Mucosa of gallbladder (tissue), 1 donor: Measurements from ENCODE around the gene RAPGEF1. TPM values are rescaled to one million over a fixed set of nuclear protein-coding genes. Genes with fewer than 3 reads are reported as not detected.

ENCODE experiments used
- DNase-seq: peaks from one replicate; pipeline ENCODE4 v3.0.0-alpha.2; 2020; ENCODE audit warnings: low spot score
- total RNA-seq: library from RNA; stranded (reverse); gene quantifications from one replicate; pipeline ENCODE4 v1.2.1, GENCODE V29; 2021
- donor health status: DM: no; HTN: no; CAD: no.

RAPGEF1 gene
- total RNA-seq, 1 donor from 2014 or later = 75.9 TPM

GRCh38 chr9:131747352-131747751 lies 7.5 kb upstream of the RAPGEF1 start:
- DNase-seq = no peak

- DNase-seq = no peak
Measured at GRCh38 chr9:131745610-131746009, 5.7 kb upstream of the RAPGEF1 start.

GRCh38 chr9:131744720-131745201 lies 4.9 kb upstream of the RAPGEF1 start:
- DNase-seq = no peak

GRCh38 chr9:131744171-131744719 lies 4.4 kb upstream of the RAPGEF1 start:
- DNase-seq = peak; percentile 77

- DNase-seq = no peak
Measured at GRCh38 chr9:131743501-131743900, 3.6 kb upstream of the RAPGEF1 start.

GRCh38 chr9:131743096-131743495 lies 3.2 kb upstream of the RAPGEF1 start:
- DNase-seq = no peak

DNA sequence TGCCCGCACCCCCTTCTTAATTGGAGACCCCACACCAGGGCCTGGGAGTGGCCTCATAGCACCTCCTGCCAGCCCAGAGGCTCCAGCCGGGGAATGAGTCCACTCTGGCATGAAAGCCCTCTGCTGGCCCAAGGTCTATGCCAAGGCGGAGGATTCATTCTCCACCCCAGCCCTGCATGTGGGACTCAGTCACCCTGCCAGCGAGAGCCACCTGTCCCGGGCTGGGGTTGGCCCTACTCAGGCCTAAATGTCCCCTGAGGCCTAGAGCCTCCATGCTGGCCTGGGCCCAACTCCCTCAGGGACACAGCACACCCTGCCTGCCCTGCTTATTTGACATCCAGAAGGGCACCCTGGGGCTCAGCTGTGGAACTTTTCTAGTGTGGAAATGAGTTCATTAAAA lies 1.0 kb upstream of the RAPGEF1 start:
- DNase-seq = no peak

DNA sequence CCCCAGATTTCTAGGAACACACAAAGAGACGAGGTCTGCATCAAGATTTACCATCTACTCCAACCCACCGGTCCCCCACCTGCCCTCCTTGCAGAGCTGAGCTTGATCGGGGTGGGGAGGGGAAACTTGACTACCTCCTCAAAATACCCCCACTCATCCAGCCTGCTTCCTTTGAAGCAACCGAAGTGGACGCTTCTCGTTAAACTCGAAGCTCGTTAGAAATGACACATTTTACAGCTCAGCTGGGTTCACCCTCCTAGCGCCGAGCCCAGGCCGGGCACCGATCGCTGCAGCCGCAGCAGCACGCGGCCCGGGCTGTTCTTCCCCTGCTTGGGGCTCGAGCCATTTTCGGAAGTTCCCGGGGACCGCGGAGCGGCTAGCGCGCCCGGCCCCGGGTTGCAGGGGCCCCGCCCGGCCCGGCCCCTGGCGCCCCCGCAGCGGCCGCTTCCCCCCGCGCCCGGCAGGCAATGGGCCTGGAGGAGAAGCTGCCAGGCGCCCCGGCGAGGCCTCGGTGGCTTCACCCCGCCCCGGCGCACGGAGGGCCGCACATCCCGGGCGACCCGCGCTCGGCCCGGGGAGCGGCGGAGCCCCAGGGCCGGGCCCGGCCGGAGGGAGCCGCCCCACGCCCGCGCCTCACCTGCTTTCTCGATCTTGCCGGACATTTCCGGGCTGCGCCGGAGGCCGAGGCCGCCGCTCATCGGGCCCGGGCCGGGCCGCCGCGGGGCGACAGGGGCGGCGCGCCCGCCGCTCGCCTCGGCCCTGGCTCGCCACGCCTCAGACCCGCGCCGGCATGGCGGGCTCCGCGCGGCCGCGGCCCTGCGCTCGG lies 530 bp downstream of the RAPGEF1 start:
- no peak for DNase-seq

DNA sequence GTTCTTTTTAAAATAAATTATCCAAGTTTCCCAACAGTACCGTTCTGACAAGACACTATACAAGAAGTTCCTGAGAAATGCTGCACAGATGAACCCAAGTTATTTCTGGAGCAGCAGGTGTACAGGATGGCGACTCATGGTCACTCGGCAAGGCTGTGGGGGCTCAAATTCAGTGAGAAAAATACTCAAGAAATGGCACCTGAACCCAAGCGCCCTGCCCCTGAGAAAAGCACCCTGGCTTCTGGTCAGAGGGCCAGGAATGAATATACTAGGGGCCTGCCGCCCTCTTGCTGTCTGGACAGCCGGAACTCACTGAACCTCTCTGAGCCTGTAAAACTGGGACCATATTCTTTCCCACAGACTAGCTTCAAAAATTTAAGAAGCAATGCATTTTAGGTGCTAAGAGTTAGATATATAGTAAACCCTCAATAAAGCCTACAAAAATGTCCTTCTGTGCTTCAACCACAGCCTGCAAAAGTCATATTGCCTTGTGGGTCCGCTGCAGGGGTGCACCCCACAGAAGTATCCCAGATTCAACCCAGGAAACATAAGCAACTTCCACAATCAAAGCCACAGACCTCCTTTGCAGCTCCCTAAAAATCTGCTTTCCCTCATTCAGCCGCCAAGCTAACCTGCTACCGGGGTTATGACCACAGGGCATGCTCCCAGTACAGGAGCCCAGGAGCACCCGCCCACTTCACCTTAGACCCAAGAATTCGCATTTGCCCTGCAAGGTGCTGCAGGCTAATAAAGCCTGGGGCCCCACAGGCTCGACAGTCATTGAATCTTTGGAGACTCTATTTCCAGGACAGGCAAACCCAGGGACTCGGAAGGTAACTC lies 1.4 kb downstream of the RAPGEF1 start:
- DNase-seq = no peak

DNA sequence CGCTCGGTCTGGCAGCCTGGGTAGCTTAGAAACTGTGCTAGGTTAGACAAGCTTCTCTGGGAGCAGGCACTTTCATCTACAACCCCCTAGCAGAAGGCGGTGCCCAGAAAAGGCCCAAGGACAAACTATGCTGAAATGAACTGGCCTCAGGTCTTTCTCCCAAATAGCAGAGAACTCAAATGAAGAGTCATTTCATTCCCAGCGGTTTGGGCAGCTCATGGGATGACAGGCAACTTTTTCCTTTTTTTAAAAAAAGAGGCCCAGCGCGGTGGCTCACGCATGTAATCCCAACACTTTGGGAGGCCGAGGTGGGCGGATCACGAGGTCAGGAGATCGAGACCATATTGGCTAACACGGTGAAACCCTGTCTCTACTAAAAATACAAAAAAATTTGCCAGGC lies 2.5 kb downstream of the RAPGEF1 start:
- no peak for DNase-seq

DNA sequence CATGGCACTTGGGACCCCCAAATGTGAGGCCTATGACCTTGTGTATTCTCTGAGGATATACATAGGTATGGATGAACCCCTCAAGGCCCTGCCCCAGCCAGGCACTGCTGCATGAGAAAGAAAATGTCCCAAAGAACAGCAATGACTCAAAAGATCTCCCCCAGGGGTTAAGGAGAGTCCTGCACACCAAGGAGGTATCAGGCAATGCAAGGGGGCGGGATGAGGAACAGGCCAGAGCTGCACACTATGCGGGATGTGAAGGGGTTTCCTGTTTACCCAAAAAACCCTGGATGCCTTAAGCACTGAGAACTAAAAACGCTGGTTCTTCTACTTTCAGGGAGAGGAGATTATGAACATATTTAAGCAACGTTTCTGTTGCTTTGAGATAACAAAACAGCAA lies 3.4 kb downstream of the RAPGEF1 start:
- DNase-seq = no peak

DNA sequence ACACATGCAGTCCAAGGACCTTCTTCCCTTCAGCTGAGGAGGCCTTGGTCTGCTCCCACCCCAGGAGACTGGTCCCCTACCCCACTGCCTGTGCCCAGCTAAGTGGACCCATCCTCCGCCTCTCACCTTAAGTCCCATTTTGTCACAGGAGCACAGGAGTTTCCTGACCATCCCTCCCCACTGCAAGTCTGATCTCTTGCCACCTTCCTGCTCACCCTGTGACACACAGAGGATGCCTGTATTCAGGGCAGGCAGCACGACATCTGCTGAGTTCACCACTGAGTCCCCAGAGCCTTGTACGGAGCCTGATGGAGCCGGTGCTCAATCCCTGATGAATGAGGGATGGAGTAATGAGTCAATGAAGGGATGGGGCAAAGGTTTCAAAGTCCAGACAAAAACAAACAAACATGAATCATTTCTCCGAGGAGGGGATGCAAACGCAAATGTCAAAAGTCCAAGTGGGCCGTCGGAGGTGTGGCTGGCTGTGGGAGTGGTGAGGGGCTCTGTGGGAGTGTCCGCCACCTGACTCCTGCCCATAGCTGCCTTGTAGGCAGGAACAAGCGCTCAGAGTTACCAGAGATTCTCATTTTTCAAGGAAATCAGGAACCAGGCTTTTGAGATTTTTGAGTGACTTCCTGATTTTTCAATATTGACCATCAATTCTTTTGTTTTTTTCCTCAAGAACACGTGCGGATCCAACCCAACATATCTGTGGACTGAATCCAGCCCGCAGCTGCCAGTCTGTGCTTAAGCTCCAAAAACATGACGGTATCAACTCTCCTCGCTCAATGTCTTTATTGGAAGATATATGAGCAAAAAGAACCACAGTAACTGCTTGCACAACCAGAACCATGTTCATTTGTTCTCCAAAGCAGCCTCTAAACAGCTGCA lies 4.4 kb downstream of the RAPGEF1 start:
- DNase-seq = peak; percentile 65

GRCh38 chr9:131734781-131735180 lies 5.1 kb downstream of the RAPGEF1 start:
- no peak for DNase-seq

- DNase-seq = peak; percentile 68
Measured at GRCh38 chr9:131734165-131734610, 5.7 kb downstream of the RAPGEF1 start.

- DNase-seq = peak; percentile 38
Measured at GRCh38 chr9:131733541-131734061, 6.3 kb downstream of the RAPGEF1 start.

DNA sequence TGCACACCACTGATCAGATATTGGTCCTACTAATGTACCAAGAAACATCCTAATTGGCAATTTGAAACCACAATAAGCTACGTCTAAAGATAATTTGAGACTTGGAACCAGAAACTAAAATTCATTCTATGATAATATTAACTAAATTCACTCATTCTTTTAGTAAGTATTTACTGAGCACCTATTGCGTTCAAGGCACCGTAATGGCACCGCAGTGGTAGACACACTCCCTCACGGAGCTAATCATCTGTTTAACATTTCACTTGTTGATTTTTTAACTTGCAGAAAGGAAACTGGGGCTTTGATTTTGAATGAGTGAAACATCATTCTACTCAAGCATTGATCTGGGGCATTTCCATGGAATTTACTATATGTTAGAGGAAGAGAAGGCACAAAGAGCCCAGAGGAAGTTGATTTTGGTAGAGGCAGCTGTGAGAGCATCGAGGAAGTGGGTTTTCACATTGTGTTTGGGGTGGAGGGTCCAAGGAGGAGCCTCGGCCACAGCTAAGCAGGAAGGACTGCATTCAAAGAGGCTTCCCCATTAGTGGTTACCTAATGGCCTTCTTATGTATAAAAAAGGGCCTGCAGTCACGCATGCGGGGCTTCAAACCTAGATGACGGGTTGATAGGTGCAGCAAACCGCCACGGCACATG lies 7.1 kb downstream of the RAPGEF1 start:
- DNase-seq = no peak

DNA sequence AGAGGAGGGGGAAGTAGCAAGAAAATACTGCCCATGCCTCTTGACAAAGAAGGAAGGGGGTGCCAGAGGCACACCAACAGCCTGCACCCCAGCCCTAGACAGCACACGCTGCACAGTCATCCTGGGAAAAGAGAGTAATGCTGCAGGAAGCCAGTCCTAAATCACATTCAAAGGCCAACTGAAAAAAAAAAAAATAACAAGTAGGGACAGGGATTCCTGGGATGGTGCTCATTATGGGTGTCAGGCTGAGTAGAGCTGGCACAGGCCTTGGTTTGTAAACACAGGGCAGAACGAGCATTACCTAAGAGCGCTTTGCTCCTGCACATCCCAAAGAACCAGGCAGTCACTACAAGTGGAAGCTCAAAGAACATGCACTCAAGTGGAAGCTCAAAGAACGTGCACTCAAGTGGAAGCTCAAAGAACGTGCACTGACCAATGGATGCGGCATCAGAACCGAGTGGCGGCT lies 7.8 kb downstream of the RAPGEF1 start:
- DNase-seq = no peak

DNA sequence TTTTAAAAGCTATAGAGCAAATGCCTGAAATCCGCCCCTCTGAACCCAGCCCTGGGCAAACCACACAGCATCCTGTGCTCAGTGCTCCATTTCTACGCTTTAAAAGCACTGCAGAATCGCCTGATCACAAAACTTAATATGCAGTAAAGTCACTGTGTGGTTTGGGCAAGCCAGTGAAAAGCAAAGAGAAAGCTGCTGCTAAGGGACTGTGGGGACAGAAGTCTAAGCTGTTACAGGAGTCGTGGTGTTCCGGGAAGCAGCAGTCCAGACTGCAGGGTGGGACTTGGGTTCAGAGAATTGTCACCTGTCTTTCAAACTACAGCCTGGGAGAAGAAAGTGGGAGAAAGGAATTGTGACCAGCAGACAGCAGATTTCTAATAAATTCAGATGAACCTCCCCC lies 8.2 kb downstream of the RAPGEF1 start:
- no peak for DNase-seq

GRCh38 chr9:131731237-131731636 lies 8.6 kb downstream of the RAPGEF1 start:
- no peak for DNase-seq

- DNase-seq = no peak
Measured at GRCh38 chr9:131728961-131729360, 10.9 kb downstream of the RAPGEF1 start.

- no peak for DNase-seq
Measured at GRCh38 chr9:131728546-131728910, 11.3 kb downstream of the RAPGEF1 start.
